ENCODE results near the gene MKI67. TPM values are rescaled to one million over a fixed set of nuclear protein-coding genes. Genes with fewer than 3 reads are reported as not detected.

MKI67 gene
- total and polyA plus RNA-seq, 10 donors = 0.61 to 21.6 (median 7.6) TPM

DNA sequence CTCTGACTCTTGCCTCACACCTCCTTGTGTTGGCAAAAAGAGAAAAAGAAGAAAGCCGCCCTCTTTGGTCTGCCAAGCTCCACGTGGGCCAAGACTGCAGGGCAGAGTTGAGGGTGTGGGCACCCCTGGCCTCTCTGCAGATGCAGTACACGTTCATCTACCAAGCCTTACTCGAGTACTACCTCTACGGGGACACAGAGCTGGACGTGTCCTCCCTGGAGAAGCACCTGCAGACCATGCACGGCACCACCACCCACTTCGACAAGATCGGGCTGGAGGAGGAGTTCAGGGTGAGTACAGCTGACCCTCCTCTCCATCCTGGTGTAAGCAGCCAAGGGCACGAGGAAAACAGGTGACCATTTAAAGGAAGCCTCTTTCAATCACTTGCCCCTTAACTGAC lies 56.1 kb downstream of the MKI67 start:
- no peak overlapping the region for H3K4me3 ChIP-seq
- H3K4me1 ChIP-seq = peaks cover 9 to 41% (median 26%) of the 10 kb centered on the region in 6 donors
- TF ChIP-seq POLR2AphosphoS5 (IDR thresholded peaks at IDR 0.05) = no peak
- no peak for TF ChIP-seq POLR2A (IDR thresholded peaks at IDR 0.05)
- TF ChIP-seq, protein P1, sequence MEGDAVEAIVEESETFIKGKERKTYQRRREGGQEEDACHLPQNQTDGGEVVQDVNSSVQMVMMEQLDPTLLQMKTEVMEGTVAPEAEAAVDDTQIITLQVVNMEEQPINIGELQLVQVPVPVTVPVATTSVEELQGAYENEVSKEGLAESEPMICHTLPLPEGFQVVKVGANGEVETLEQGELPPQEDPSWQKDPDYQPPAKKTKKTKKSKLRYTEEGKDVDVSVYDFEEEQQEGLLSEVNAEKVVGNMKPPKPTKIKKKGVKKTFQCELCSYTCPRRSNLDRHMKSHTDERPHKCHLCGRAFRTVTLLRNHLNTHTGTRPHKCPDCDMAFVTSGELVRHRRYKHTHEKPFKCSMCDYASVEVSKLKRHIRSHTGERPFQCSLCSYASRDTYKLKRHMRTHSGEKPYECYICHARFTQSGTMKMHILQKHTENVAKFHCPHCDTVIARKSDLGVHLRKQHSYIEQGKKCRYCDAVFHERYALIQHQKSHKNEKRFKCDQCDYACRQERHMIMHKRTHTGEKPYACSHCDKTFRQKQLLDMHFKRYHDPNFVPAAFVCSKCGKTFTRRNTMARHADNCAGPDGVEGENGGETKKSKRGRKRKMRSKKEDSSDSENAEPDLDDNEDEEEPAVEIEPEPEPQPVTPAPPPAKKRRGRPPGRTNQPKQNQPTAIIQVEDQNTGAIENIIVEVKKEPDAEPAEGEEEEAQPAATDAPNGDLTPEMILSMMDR (IDR thresholded peaks at IDR 0.05 in 8 of 11, conservative IDR thresholded peaks at IDR 0.05 in 3 of 11) = no peak
- no peaks in the 10 kb centered on the region for H3K27me3 ChIP-seq (replicated peaks in 1 of 7)
- no peak overlapping the region for H3K27ac ChIP-seq
- intact Hi-C loops (cut with DNase I; ENCODE audit: low total_unique reads) = no loop called here
- DNase-seq = peak; percentile 69
- H3K9me3 ChIP-seq = no peaks in the 10 kb centered on the region
- H3K36me3 ChIP-seq = peaks cover 12 to 100% (median 89%) of the 10 kb centered on the region in 6 donors
- WGBS, 5 donors = 92 to 98% (median 94%) methylated on average over 9 to 10 of the region's 10 CpGs

GRCh38 chr10:128069351-128070051 lies 56.7 kb downstream of the MKI67 start:
- TF ChIP-seq POLR2AphosphoS5 (IDR thresholded peaks at IDR 0.05) (peak in 2 of 3 donors; percentile 40 to 66), POLR2A (IDR thresholded peaks at IDR 0.05) (no peak)
- TF ChIP-seq, protein P1 (IDR thresholded peaks at IDR 0.05 in 8 of 11, conservative IDR thresholded peaks at IDR 0.05 in 3 of 11) = peak; percentile 64 to 88 (median 85)
- intact Hi-C loops (cut with DNase I; ENCODE audit: low total_unique reads) = loop anchor here (5.0 kb wide), 1 partner anchor 162 kb away; the partner anchor contains the start of gene PTPRE
- H3K36me3 ChIP-seq = peaks cover 12 to 97% (median 83%) of the 10 kb centered on the region in 6 donors
- no peaks in the 10 kb centered on the region for H3K27me3 ChIP-seq (replicated peaks in 1 of 7)
- 47 to 62% (median 58%) methylated on average over 28 of the region's 28 CpGs for WGBS, 5 donors
- peak; percentile 93 for DNase-seq
- no peak overlapping the region for H3K4me3 ChIP-seq
- no peaks in the 10 kb centered on the region for H3K9me3 ChIP-seq
- H3K27ac ChIP-seq = peak overlapping the region in 3 of 8 donors; percentile 10 to 39 (median 28)
- peaks cover 13 to 47% (median 32%) of the 10 kb centered on the region in 6 donors for H3K4me1 ChIP-seq

GRCh38 chr10:128068398-128069285 lies 57.6 kb downstream of the MKI67 start:
- DNase-seq = peak; percentile 79
- Histone ChIP-seq H3K36me3 (peaks cover 12 to 89% (median 75%) of the 10 kb centered on the region in 6 donors), H3K27me3 (replicated peaks in 1 of 7) (no peaks in the 10 kb centered on the region), H3K4me3 (no peak overlapping the region), H3K4me1 (peaks cover 22 to 56% (median 41%) of the 10 kb centered on the region in 6 donors), H3K27ac (peak overlapping the region in 3 of 8 donors; percentile 10 to 39 (median 28)), H3K9me3 (no peaks in the 10 kb centered on the region)
- TF ChIP-seq, protein P1 (IDR thresholded peaks at IDR 0.05 in 8 of 11, conservative IDR thresholded peaks at IDR 0.05 in 3 of 11) = no peak
- TF ChIP-seq POLR2A (IDR thresholded peaks at IDR 0.05) = no peak
- TF ChIP-seq POLR2AphosphoS5 (IDR thresholded peaks at IDR 0.05) = no peak
- intact Hi-C loops (cut with DNase I; ENCODE audit: low total_unique reads) = loop anchor here (5.0 kb wide), 1 partner anchor 161 kb away; the partner anchor contains the start of gene PTPRE
- 83 to 92% (median 88%) methylated on average over 16 to 19 of the region's 19 CpGs for WGBS, 5 donors

Measured in spleen (tissue), 11 donors.